Measurements from ENCODE around the gene ORC5. TPM values are rescaled to one million over a fixed set of nuclear protein-coding genes. Genes with fewer than 3 reads are reported as not detected.

Gene ORC5
- polyA plus RNA-seq, 2 of the 4 experiments (the other 2 are of a cell fraction), result 17.8 to 28.4 TPM

GRCh38 chr7:104208421-104208780 lies 588 bp upstream of the ORC5 start:
- TF ChIP-seq ZFP36 (IDR thresholded peaks at IDR 0.05; ENCODE audit: borderline replicate concordance, partially characterized antibody) (no peak), CEBPB (IDR thresholded peaks at IDR 0.05) (no peak), HOXB13 (CRISPR knock-in tag; IDR thresholded peaks at IDR 0.05; ENCODE audit: low read depth) (no peak), ESRRA (IDR thresholded peaks at IDR 0.05; ENCODE audit: borderline replicate concordance, low read length) (no peak), SMC3 (IDR thresholded peaks at IDR 0.05) (no peak), ZC3H11A (IDR thresholded peaks at IDR 0.05) (no peak), JUN (IDR thresholded peaks at IDR 0.05) (no peak), CBX8 (IDR thresholded peaks at IDR 0.05) (no peak), E2F6 (IDR thresholded peaks at IDR 0.05; ENCODE audit: borderline replicate concordance, low read depth) (no peak), HDAC2 (IDR thresholded peaks at IDR 0.05) (no peak), MAFK (IDR thresholded peaks at IDR 0.05; ENCODE audit: partially characterized antibody) (no peak), NR3C1 (IDR thresholded peaks at IDR 0.05) (no peak), FOSL2 (IDR thresholded peaks at IDR 0.05) (no peak), FOSL2 (CRISPR knock-in tag; IDR thresholded peaks at IDR 0.05) (no peak), CHD4 (IDR thresholded peaks at IDR 0.05; ENCODE audit: borderline replicate concordance) (no peak), KDM5A (IDR thresholded peaks at IDR 0.05) (no peak), TP53 (CRISPR knock-in tag; IDR thresholded peaks at IDR 0.05) (no peak), REST (IDR thresholded peaks at IDR 0.05) (no peak), PBX3 (IDR thresholded peaks at IDR 0.05) (no peak)
- TF ChIP-seq, protein P1, sequence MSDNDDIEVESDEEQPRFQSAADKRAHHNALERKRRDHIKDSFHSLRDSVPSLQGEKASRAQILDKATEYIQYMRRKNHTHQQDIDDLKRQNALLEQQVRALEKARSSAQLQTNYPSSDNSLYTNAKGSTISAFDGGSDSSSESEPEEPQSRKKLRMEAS (IDR thresholded peaks at IDR 0.05), result no peak
- TF ChIP-seq, protein P2, sequence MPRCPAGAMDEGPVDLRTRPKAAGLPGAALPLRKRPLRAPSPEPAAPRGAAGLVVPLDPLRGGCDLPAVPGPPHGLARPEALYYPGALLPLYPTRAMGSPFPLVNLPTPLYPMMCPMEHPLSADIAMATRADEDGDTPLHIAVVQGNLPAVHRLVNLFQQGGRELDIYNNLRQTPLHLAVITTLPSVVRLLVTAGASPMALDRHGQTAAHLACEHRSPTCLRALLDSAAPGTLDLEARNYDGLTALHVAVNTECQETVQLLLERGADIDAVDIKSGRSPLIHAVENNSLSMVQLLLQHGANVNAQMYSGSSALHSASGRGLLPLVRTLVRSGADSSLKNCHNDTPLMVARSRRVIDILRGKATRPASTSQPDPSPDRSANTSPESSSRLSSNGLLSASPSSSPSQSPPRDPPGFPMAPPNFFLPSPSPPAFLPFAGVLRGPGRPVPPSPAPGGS (IDR thresholded peaks at IDR 0.05), result no peak
- Histone ChIP-seq H3K4me3 (peak overlapping the region; percentile 83), H3K9me3 (no peaks in the 10 kb centered on the region), H3K4me2 (peak overlapping the region; percentile 72), H3K4me1 (peaks cover 12% of the 10 kb centered on the region; the same call in 1 of the 3 replicates), H3K27ac (peak overlapping the region; percentile 87 to 90)
- WGBS (ENCODE audit: missing lambda C conversion rate), result 24% methylated on average over 7 of the region's 7 CpGs
- FAIRE-seq (no peak), DNase-seq (ENCODE audit: low read depth in 1 of 2, low spot score in 1 of 2) (no peak), ATAC-seq (no peak; a peak in 3 of 6 replicates)
- POLR2A ChIA-PET, result interaction anchor here (0.8 kb wide), 1 partner anchor 11 kb away, joined by 3 read pairs; no protein-coding TSS in a partner anchor
- CTCF ChIA-PET, result interaction anchor here (0.8 to 1.3 kb wide), 3 partner anchors 17 to 27 kb away, joined by 3 read pairs; no protein-coding TSS in a partner anchor

DNA sequence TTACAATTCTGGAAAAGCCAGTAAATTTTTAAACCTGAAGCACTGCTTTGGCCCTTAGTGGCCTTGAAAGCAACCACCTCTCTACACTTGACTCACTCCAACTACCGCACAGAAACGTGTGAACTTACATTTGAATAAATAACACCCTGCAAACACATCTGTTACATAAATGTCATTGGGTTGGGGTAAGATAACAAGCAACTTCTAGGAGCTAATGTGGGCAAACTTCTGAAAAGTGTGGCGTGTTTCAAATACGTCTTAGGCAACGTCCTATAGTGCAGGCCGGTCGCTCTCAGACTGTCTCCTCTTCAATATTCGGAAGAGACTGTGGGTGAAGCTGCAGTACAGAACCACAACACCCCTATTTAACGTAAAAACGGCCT lies 474 bp downstream of the ORC5 start:
- 2% methylated on average over 10 of the region's 10 CpGs for WGBS (ENCODE audit: missing lambda C conversion rate)
- TF ChIP-seq E2F6 (IDR thresholded peaks at IDR 0.05; ENCODE audit: borderline replicate concordance, low read depth) (0 out of 2 replicates have a peak, but pooled peaks have one; percentile 6), HOXB5 (CRISPR knock-in tag; IDR thresholded peaks at IDR 0.05) (no peak)
- peak overlapping the region; percentile 87 to 90 for H3K27ac ChIP-seq
- ATAC-seq, result peak; percentile 62 to 69
- ChIA-PET POLR2A (no interaction called here), CTCF (interaction anchor here (1.3 kb wide), 1 partner anchor 20 kb away, joined by 3 read pairs; no protein-coding TSS in a partner anchor)
- FAIRE-seq, result no peak
- no peaks in the 10 kb centered on the region for H3K9me3 ChIP-seq
- peak in 1 of 2 experiments; percentile 14 for DNase-seq (ENCODE audit: low read depth in 1 of 2, low spot score in 1 of 2)
- H3K4me2 ChIP-seq, result peak overlapping the region; percentile 84
- peaks cover 12% of the 10 kb centered on the region; the same call in 1 of the 3 replicates for H3K4me1 ChIP-seq
- peak overlapping the region; percentile 83 for H3K4me3 ChIP-seq
